Heart right ventricle (tissue), 16 donors: ENCODE data around the gene CDHR5. TPM values are rescaled to one million over a fixed set of nuclear protein-coding genes. Genes with fewer than 3 reads are reported as not detected.

Source experiments
- ATAC-seq, 8 donors: fragments of 200-7000 bp; cut with Tn5 transposase; one replicate each; pipeline ENCODE4 v1.9.1; 2020; ENCODE audit warnings: mild to moderate bottlenecking in 8 of 8, moderate library complexity in 8 of 8, moderate number of reproducible peaks in 1 of 8
- DNase-seq, 2 donors: peaks; one replicate each; pipeline ENCODE4 v3.0.0-alpha.2; 2020
- H3K27ac ChIP-seq, 10 donors: fragments of 200-600 bp; sonication (generic) in 2 of 10; one replicate each; pipeline versions ENCODE4 v1.5.0 to v1.8.0; 2020 to 2022; ENCODE audit warnings: mild to moderate bottlenecking in 3 of 10
- H3K27me3 ChIP-seq, 7 donors: fragments of 200-600 bp; one replicate each; pipeline ENCODE4 v1.8.0; 2021 to 2022; ENCODE audit warnings: mild to moderate bottlenecking in 2 of 7
- H3K36me3 ChIP-seq, 9 donors: fragments of 200-600 bp; sonication (generic) in 1 of 9; one replicate each; pipeline versions ENCODE4 v1.5.0 to v1.8.0; 2020 to 2022; ENCODE audit warnings: mild to moderate bottlenecking in 2 of 9
- H3K4me1 ChIP-seq, 9 donors: fragments of 200-600 bp; sonication (generic) in 1 of 9; one replicate each; pipeline versions ENCODE4 v1.5.0 to v1.8.0; 2020 to 2022; ENCODE audit warnings: mild to moderate bottlenecking in 4 of 9
- H3K4me3 ChIP-seq, 10 donors: fragments of 200-600 bp; sonication (generic) in 2 of 10; one replicate each; pipeline versions ENCODE4 v1.5.0 to v1.8.0; 2020 to 2022; ENCODE audit warnings: mild to moderate bottlenecking in 7 of 10, moderate library complexity in 2 of 10
- H3K9me3 ChIP-seq, 11 donors: fragments of 200-600 bp in 10 of 11; sonication (generic) in 2 of 11; one replicate each; pipeline versions ENCODE4 v1.5.0 to v1.8.0; 2013 to 2022; ENCODE audit warnings: mild to moderate bottlenecking in 2 of 11, control low read depth in 1 of 11, moderate library complexity in 1 of 11
- WGBS, 2 donors: extraction: QIAGEN DNeasy Blood & Tissue Kit; methylation state at CpG; one replicate each; pipeline ENCODE4 v1.1.7; 2013; ENCODE audit warnings: inconsistent platforms in 1 of 2; 5-methylcytosine and 5-hydroxymethylcytosine counted together
- intact Hi-C, 10 donors: fragments of 100-400 bp; cut with DNase I; formaldehyde crosslinking; loops; one replicate each; pipeline versions ENCODE4 v1.11.1 to v1.14.2; 2022
- polyA plus RNA-seq, 2 donors: library from polyadenylated mRNA; stranded (reverse); fragments of 200-250 nt; gene quantifications; one replicate each; pipeline ENCODE4 v1.2.3, GENCODE V29; 2013
- total RNA-seq, 10 donors: library from RNA; stranded (reverse); fragmentation: NEBNext Ultra II Directional in 3 of 10; extraction: Animal tissue kit (Norgen Biotek cat#: 25700) in 3 of 10; gene quantifications; one replicate each; pipeline versions ENCODE4 v1.2.1 to v1.2.4, GENCODE V29; 2021 to 2023
- TF ChIP-seq, protein P1 (sequence below), 9 donors: fragments of 200-600 bp; sonication (generic) in 2 of 9; IDR thresholded peaks; one replicate each; pipeline versions ENCODE4 v1.5.0 to v1.8.0; 2021 to 2022; ENCODE audit warnings: antibody characterized with exemption in 9 of 9, mild to moderate bottlenecking in 5 of 9, moderate library complexity in 1 of 9
- donor health status: Arrhythmogenic right ventricular cardiomyopathy.
- donor health status: ischemic (EF 13 %, LVEDD 7.1; RV severe dilation, severe dysfunction).
- donor health status: healthy with polysubstance abuse.
- donor health status: DM: no; HTN: yes; CAD: no.
- donor health status: DM: no; HTN: no; CAD: no.
- donor health status: ischemic (EF 25% LVEDD 6.9; RV normal size, moderate dysfunction).
- donor health status: ischemic (EF 25% LVEDD 5.7; RV mildly dilated, moderate dysfunction).
- donor health status: healthy.
- donor health status: DM: yes; HTN: yes; CAD: no.
- donor health status: Ischemic cardiomyopathy.
- donor health status: ischemic (EF 35%, LVEDD 5.7; RV mildly dilated, moderate dysfunction).
- donor health status: nonischemic (EF 11% LVEDD 7.7; RV severe dilation, severe dysfunction).
- donor health status: DM: yes; HTN: yes; CAD: no.
- donor health status: PGD.
- donor health status: ischemic (EF 29% LVEDD 5.4; RV normal size, mild dysfunction).
- donor health status: nonischemic (EF 23%, LVEDD 6.1; RV moderate dilation, normal function).

CDHR5 gene
- total and polyA plus RNA-seq, 12 donors, result not detected

DNA sequence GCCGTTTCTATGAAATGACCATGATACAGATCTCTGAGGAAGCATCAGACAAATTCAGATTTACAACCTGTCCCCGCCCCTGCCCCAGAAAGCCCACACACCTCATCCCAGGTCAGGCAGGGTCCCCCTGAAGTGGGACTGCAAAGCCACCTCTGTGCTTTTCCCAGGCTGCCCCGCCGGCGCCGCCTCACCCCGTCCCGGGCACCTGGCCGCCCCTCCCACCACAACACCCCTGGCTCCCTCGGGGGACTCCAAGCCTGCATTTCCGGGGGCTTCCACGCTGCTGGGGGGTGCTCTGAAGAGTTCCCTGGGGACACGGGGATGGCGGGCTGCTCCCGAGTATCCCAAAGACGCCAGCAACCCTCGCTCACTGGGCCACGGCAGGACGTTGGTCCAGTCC lies 35.5 kb upstream of the CDHR5 start:
- intact Hi-C loops, result loop anchor here in 7 of 10 donors (5.0 to 10.0 kb wide), 3 partner anchors 62 to 67 kb away; no protein-coding TSS in a partner anchor
- H3K4me3 ChIP-seq, result no peak overlapping the region
- TF ChIP-seq, protein P1, sequence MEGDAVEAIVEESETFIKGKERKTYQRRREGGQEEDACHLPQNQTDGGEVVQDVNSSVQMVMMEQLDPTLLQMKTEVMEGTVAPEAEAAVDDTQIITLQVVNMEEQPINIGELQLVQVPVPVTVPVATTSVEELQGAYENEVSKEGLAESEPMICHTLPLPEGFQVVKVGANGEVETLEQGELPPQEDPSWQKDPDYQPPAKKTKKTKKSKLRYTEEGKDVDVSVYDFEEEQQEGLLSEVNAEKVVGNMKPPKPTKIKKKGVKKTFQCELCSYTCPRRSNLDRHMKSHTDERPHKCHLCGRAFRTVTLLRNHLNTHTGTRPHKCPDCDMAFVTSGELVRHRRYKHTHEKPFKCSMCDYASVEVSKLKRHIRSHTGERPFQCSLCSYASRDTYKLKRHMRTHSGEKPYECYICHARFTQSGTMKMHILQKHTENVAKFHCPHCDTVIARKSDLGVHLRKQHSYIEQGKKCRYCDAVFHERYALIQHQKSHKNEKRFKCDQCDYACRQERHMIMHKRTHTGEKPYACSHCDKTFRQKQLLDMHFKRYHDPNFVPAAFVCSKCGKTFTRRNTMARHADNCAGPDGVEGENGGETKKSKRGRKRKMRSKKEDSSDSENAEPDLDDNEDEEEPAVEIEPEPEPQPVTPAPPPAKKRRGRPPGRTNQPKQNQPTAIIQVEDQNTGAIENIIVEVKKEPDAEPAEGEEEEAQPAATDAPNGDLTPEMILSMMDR (IDR thresholded peaks at IDR 0.05), result no peak
- H3K27ac ChIP-seq, result no peak overlapping the region
- 86 to 89% methylated on average over 19 of the region's 19 CpGs for WGBS, 2 donors
- DNase-seq (no peak), ATAC-seq (peak in 1 of 8 donors; percentile 27)
- peaks cover 0 to 14% (median under 1%) of the 10 kb centered on the region in 9 donors for H3K4me1 ChIP-seq
- H3K9me3 ChIP-seq, result no peaks in the 10 kb centered on the region
- no peaks in the 10 kb centered on the region for H3K27me3 ChIP-seq
- H3K36me3 ChIP-seq, result peaks cover 0 to 81% (median 0%) of the 10 kb centered on the region in 9 donors

DNA sequence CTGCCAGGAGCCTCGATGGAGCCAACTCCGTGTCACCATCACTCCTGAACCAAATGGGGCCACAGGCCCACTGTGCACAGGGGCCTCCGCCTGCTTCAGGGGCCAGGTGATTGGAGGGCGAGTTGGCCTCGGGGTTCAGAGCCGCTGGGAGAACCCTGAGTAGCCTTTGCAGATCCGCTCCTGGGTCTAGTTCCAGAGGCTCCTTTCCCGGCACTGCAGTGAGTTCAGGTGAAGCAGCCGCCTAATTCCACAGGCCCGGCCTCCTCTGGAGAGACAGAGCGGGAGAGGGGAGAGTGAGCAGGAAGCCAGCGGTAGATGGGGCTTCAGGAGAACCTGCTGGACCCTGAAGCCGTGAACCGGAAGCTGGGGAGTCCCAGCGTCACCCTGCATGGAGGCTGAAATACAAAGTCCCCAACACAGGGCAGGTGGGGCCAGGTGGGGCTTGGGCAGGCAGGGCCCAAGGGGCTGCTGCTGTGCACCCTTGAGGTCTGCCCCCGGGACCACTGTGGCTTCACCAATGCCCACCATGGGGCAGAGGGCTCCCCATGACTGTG lies 34.9 kb upstream of the CDHR5 start:
- peaks cover 0 to 12% (median 0%) of the 10 kb centered on the region in 9 donors for H3K4me1 ChIP-seq
- no peaks in the 10 kb centered on the region for H3K9me3 ChIP-seq
- WGBS, 2 donors, result 93 to 94% methylated on average over 16 of the region's 16 CpGs
- H3K36me3 ChIP-seq, result peaks cover 0 to 84% (median 0%) of the 10 kb centered on the region in 9 donors
- H3K4me3 ChIP-seq, result no peak overlapping the region
- no peak overlapping the region for H3K27ac ChIP-seq
- H3K27me3 ChIP-seq, result no peaks in the 10 kb centered on the region
- TF ChIP-seq, protein P1 (IDR thresholded peaks at IDR 0.05), result no peak
- intact Hi-C loops, result loop anchor here in 7 of 10 donors (5.0 to 10.0 kb wide), 3 partner anchors 63 to 68 kb away; no protein-coding TSS in a partner anchor
- DNase-seq (no peak), ATAC-seq (peak in 1 of 8 donors; percentile 16)

DNA sequence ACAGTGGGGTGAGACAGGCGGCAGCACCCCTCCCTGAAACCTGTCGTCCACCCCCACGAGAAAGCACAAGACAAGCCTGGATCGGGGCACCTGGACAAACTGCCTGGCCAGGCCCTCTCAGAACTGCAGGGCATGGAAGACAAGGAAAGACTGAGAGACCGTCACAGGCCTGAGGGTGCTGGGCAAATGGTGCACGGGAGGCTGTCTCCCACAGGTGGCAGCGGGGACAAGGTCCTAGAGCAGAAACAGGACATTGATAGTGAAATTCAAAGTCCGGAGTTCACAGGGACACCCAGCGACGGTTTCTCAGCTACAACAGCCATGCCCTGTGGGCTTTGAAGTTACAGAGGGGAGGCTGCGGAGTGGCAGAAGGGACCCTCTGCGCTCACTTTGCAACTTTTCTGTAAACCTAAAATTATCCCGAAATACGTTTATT lies 33.0 kb upstream of the CDHR5 start:
- H3K4me1 ChIP-seq, result peaks cover 0 to 9% (median 0%) of the 10 kb centered on the region in 9 donors
- peaks cover 0 to 84% (median 0%) of the 10 kb centered on the region in 9 donors for H3K36me3 ChIP-seq
- 86 to 89% methylated on average over 14 of the region's 14 CpGs for WGBS, 2 donors
- no peak for ATAC-seq
- intact Hi-C loops, result no loop called here
- H3K4me3 ChIP-seq, result no peak overlapping the region
- H3K27me3 ChIP-seq, result no peaks in the 10 kb centered on the region
- DNase-seq, result no peak
- TF ChIP-seq, protein P1 (IDR thresholded peaks at IDR 0.05), result no peak
- no peak overlapping the region for H3K27ac ChIP-seq
- H3K9me3 ChIP-seq, result no peaks in the 10 kb centered on the region

DNA sequence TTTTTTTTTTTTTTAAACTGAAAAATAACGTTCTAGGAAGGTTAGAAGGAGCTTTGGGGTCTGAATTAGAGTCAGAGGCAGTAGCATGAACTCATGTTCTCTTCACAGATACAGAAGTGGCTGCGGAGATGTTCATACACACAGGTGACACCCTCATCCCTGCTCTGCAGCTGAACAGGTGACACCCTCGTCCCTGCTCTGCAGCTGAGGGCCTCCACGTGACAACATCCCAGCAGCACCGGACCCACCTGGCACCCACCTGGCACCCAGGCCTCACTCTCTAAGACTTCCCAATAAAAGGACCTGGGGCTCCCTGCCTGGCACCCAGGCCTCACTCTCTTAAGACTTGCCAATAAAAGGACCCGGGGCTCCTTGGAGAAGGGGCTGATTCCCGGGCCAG lies 32.1 kb upstream of the CDHR5 start:
- Histone ChIP-seq H3K27me3 (no peaks in the 10 kb centered on the region), H3K4me1 (peaks cover 0 to 8% (median 0%) of the 10 kb centered on the region in 9 donors), H3K9me3 (no peaks in the 10 kb centered on the region), H3K4me3 (no peak overlapping the region), H3K36me3 (peaks cover 0 to 86% (median 0%) of the 10 kb centered on the region in 9 donors), H3K27ac (no peak overlapping the region)
- intact Hi-C loops, result no loop called here
- TF ChIP-seq, protein P1 (IDR thresholded peaks at IDR 0.05), result no peak
- no peak for ATAC-seq
- DNase-seq, result no peak
- WGBS, 2 donors, result 91 to 92% methylated on average over 7 of the region's 7 CpGs
